ENCODE results near the gene ZMYND11.

- TF ChIP-seq CTCF (IDR thresholded peaks at IDR 0.05) (no peak), POLR2A (IDR thresholded peaks at IDR 0.05) (no peak)
These were observed 112.2 kb downstream of the ZMYND11 start for GRCh38 chr10:247480-247879.
